ENCODE data around the gene TKT.

GRCh38 chr3:53242155-53242554 lies 13.7 kb downstream of the TKT start:
- TF ChIP-seq POLR2A (IDR thresholded peaks at IDR 0.05; ENCODE audit: low read length) (no peak), POLR2AphosphoS2 (conservative IDR thresholded peaks at IDR 0.05; ENCODE audit: low read length) (no peak), CTCF (IDR thresholded peaks at IDR 0.05) (no peak), RAD21 (conservative IDR thresholded peaks at IDR 0.05 in 1 of 2, IDR thresholded peaks at IDR 0.05 in 1 of 2) (no peak)

Measured in A549 (cell line).